A549 (cell line): ENCODE measurements around the gene KLB. TPM values are rescaled to one million over a fixed set of nuclear protein-coding genes. Genes with fewer than 3 reads are reported as not detected.

ENCODE experiments used
- ATAC-seq, 2 experiments: fragments of 200-7000 bp in 1 of 2; fragments of >200 bp in 1 of 2; cut with Nextera tagmentation in 1 of 2; cut with Tn5 transposase in 1 of 2; 3 replicates each; pipeline versions ENCODE4 v1.8.0 to v1.9.1; 2018 to 2020; ENCODE audit warnings: mild to moderate bottlenecking in 1 of 2, moderate library complexity in 1 of 2
- CTCF ChIA-PET: fragments of 300-600 bp; sonication (Branson Sonifier 250); formaldehyde crosslinking; extraction: SDS; loops from one replicate; lab custom pipeline; 2021; ENCODE audit warnings: antibody characterized with exemption, inconsistent platforms; lab: Yijun Ruan, JAX
- POLR2A ChIA-PET: fragments of 350-600 bp; formaldehyde crosslinking; extraction: SDS; loops from one replicate; lab custom pipeline; 2021; ENCODE audit warnings: antibody characterized with exemption, inconsistent platforms; lab: Yijun Ruan, JAX
- DNase-seq, 2 experiments: peaks; one replicate each; pipeline versions ENCODE4 v3.0.0 to v3.0.0-alpha.2; 2011 to 2016; ENCODE audit warnings: low read depth in 1 of 2, low spot score in 1 of 2
- FAIRE-seq: peaks from 2 replicates; lab custom pipeline; 2011; peaks lifted over from hg19 to GRCh38; lab: Jason Lieb, UNC
- H3K27ac ChIP-seq, 2 experiments: fragments of >200 bp; sonication (Bioruptor Twin); formaldehyde crosslinking; 3 replicates each; pipeline ENCODE4 v1.5.1; 2016 to 2017
- H3K4me1 ChIP-seq: fragments of >200 bp; sonication (Bioruptor Twin); formaldehyde crosslinking; 3 replicates; pipeline ENCODE4 v1.6.1; 2016
- H3K4me2 ChIP-seq: fragments of >200 bp; sonication (Bioruptor Twin); formaldehyde crosslinking; 3 replicates; pipeline ENCODE4 v1.6.1; 2016
- H3K4me3 ChIP-seq: fragments of >200 bp; sonication (Bioruptor Twin); formaldehyde crosslinking; 3 replicates; pipeline ENCODE4 v1.5.1; 2016
- H3K9me3 ChIP-seq: fragments of >200 bp; sonication (Bioruptor Twin); formaldehyde crosslinking; 3 replicates; pipeline ENCODE4 v1.6.1; 2016
- BHLHE40 ChIP-seq: IDR thresholded peaks from 2 replicates; pipeline ENCODE4 v1.6.1; 2012; ENCODE audit warnings: low read depth, low read length, inconsistent platforms
- EHF ChIP-seq: fragments of 250-450 bp; sonication (Bioruptor Pico); IDR thresholded peaks from 2 replicates; pipeline ENCODE4 v1.5.0; 2020; ENCODE audit warnings: mild to moderate bottlenecking
- ESRRA ChIP-seq: fragments of 150-350 bp; IDR thresholded peaks from 2 replicates; pipeline ENCODE4 v1.6.1; 2014; ENCODE audit warnings: mild to moderate bottlenecking, low read length, borderline replicate concordance
- FOSB ChIP-seq: fragments of 250-450 bp; sonication (Bioruptor Pico); IDR thresholded peaks from 2 replicates; pipeline ENCODE4 v1.5.0; 2020; ENCODE audit warnings: mild to moderate bottlenecking, moderate library complexity
- FOSL2 ChIP-seq, 2 experiments: fragments of 450-650 bp in 1 of 2; fragments of >200 bp in 1 of 2; sonication (Bioruptor Twin) in 1 of 2; formaldehyde crosslinking; IDR thresholded peaks; 2 replicates each; pipeline versions ENCODE4 v1.5.0 to v1.6.1; 2016 to 2020; ENCODE audit warnings: mild to moderate bottlenecking in 1 of 2, moderate library complexity in 1 of 2
- GATA3 ChIP-seq: IDR thresholded peaks from 2 replicates; pipeline ENCODE4 v1.6.1; 2012; ENCODE audit warnings: borderline replicate concordance
- HEYL ChIP-seq: fragments of 250-450 bp; sonication (Bioruptor Pico); IDR thresholded peaks from 2 replicates; pipeline ENCODE4 v1.8.0; 2021; ENCODE audit warnings: mild to moderate bottlenecking, moderate library complexity
- HOXB5 ChIP-seq: fragments of 250-450 bp; sonication (Bioruptor Pico); IDR thresholded peaks from 2 replicates; pipeline ENCODE4 v1.5.0; 2020; ENCODE audit warnings: mild to moderate bottlenecking, moderate library complexity
- JUN ChIP-seq, 2 experiments: fragments of >200 bp; sonication (Bioruptor Twin); formaldehyde crosslinking; IDR thresholded peaks; 2 replicates in 1 of 2; 3 replicates in 1 of 2; pipeline ENCODE4 v1.6.1; 2016 to 2017
- JUNB ChIP-seq: fragments of >200 bp; sonication (Bioruptor Twin); formaldehyde crosslinking; IDR thresholded peaks from 2 replicates; pipeline ENCODE4 v1.6.1; 2016
- MAZ ChIP-seq: fragments of 150-350 bp; IDR thresholded peaks from 2 replicates; pipeline ENCODE4 v1.6.1; 2014; ENCODE audit warnings: antibody characterized with exemption, low read depth, low read length, borderline replicate concordance
- MYC ChIP-seq: IDR thresholded peaks from 2 replicates; pipeline ENCODE4 v1.6.1; 2012; ENCODE audit warnings: mild to moderate bottlenecking, inconsistent platforms, low read length, improper control_type of control experiment, borderline replicate concordance
- NFE2L2 ChIP-seq: fragments of 150-350 bp; conservative IDR thresholded peaks from 2 replicates; pipeline ENCODE4 v1.6.1; 2014; ENCODE audit warnings: low read length
- NPAS2 ChIP-seq: fragments of 250-450 bp; sonication (Bioruptor Pico); IDR thresholded peaks from 2 replicates; pipeline ENCODE4 v1.8.0; 2022; ENCODE audit warnings: mild to moderate bottlenecking, moderate library complexity, borderline replicate concordance
- NR3C1 ChIP-seq: fragments of >200 bp; sonication (Bioruptor Twin); formaldehyde crosslinking; IDR thresholded peaks from 3 replicates; pipeline ENCODE4 v1.6.1; 2017
- PHF8 ChIP-seq: fragments of 200-600 bp; sonication (generic); IDR thresholded peaks from 2 replicates; pipeline ENCODE4 v1.6.1; 2016; ENCODE audit warnings: low read depth, mild to moderate bottlenecking, antibody characterized with exemption, moderate library complexity, borderline replicate concordance
- RAD21 ChIP-seq, 2 experiments: fragments of >200 bp in 1 of 2; sonication (Bioruptor Twin) in 1 of 2; formaldehyde crosslinking in 1 of 2; IDR thresholded peaks in 1 of 2; conservative IDR thresholded peaks in 1 of 2; 2 replicates in 1 of 2; 3 replicates in 1 of 2; pipeline ENCODE4 v1.6.1; 2012 to 2018; ENCODE audit warnings: inconsistent platforms in 1 of 2
- RCOR1 ChIP-seq: fragments of 150-350 bp; IDR thresholded peaks from 2 replicates; pipeline ENCODE4 v1.6.1; 2014; ENCODE audit warnings: antibody characterized with exemption, low read length, low read depth
- SMC3 ChIP-seq: fragments of >200 bp; sonication (Bioruptor Twin); formaldehyde crosslinking; IDR thresholded peaks from 3 replicates; pipeline ENCODE4 v1.6.1; 2018; ENCODE audit warnings: inconsistent platforms
- SREBF2 ChIP-seq: fragments of 450-650 bp; IDR thresholded peaks from 2 replicates; pipeline ENCODE4 v1.6.1; 2014; ENCODE audit warnings: mild to moderate bottlenecking, moderate library complexity
- TFCP2L1 ChIP-seq: fragments of 250-450 bp; sonication (Bioruptor Pico); IDR thresholded peaks from 2 replicates; pipeline ENCODE4 v1.5.0; 2021; ENCODE audit warnings: mild to moderate bottlenecking
- TP53 ChIP-seq: fragments of 250-450 bp; sonication (Bioruptor Pico); IDR thresholded peaks from 2 replicates; pipeline ENCODE4 v1.5.0; 2021; ENCODE audit warnings: mild to moderate bottlenecking, moderate library complexity
- ZFP36 ChIP-seq: fragments of 450-650 bp; IDR thresholded peaks from 2 replicates; pipeline ENCODE4 v1.6.1; 2014; ENCODE audit warnings: borderline replicate concordance; ENCODE audit not compliant: partially characterized antibody
- WGBS: methylation state at CpG from one replicate; pipeline ENCODE4 v1.1.6; 2017; ENCODE audit errors: missing lambda C conversion rate; 5-methylcytosine and 5-hydroxymethylcytosine counted together
- polyA plus RNA-seq, 4 experiments: library from polyadenylated mRNA; depleted of rRNA in 3 of 4; stranded (reverse); fragments of >200 nt; fragmentation: RNase III in 1 of 4; extraction: RNeasy Plus Mini Kit Qiagen cat#74134 plus additional on column Dnase treatment in 1 of 4; gene quantifications; 2 replicates in 3 of 4; 3 replicates in 1 of 4; pipeline ENCODE4 v1.2.3, GENCODE V29; 2011 to 2017
- TF ChIP-seq, protein P1 (sequence below): fragments of >200 bp; sonication (Bioruptor Twin); formaldehyde crosslinking; IDR thresholded peaks from 2 replicates; pipeline ENCODE4 v1.6.1; 2016
- TF ChIP-seq, protein P2 (sequence below): IDR thresholded peaks from 2 replicates; pipeline ENCODE4 v1.6.1; 2012
- TF ChIP-seq, protein P3 (sequence below): fragments of >200 bp; sonication (Bioruptor Twin); formaldehyde crosslinking; IDR thresholded peaks from 3 replicates; pipeline ENCODE4 v1.6.1; 2016

KLB gene
- polyA plus RNA-seq, 2 of the 4 experiments (the other 2 are of a cell fraction): 0.57 to 0.87 TPM

DNA sequence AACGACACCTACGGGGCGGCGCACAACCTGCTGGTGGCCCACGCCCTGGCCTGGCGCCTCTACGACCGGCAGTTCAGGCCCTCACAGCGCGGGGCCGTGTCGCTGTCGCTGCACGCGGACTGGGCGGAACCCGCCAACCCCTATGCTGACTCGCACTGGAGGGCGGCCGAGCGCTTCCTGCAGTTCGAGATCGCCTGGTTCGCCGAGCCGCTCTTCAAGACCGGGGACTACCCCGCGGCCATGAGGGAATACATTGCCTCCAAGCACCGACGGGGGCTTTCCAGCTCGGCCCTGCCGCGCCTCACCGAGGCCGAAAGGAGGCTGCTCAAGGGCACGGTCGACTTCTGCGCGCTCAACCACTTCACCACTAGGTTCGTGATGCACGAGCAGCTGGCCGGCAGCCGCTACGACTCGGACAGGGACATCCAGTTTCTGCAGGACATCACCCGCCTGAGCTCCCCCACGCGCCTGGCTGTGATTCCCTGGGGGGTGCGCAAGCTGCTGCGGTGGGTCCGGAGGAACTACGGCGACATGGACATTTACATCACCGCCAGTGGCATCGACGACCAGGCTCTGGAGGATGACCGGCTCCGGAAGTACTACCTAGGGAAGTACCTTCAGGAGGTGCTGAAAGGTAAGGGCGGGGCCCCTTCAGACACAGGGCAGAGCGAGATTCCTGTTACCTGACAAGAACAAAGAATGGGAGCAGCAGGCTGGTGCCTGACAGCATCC is 40.3 kb downstream of the KLB start:
- POLR2A ChIA-PET: interaction anchor here (2.6 kb wide), 1 partner anchor 12 kb away, joined by 8 read pairs; the partner anchor contains the start of genes LIAS and RPL9
- no peak for FAIRE-seq
- no peak for DNase-seq
- H3K4me3 ChIP-seq: no peak overlapping the region
- no peak overlapping the region for H3K27ac ChIP-seq
- no peak for TF ChIP-seq ZFP36
- TF ChIP-seq, protein P1, sequence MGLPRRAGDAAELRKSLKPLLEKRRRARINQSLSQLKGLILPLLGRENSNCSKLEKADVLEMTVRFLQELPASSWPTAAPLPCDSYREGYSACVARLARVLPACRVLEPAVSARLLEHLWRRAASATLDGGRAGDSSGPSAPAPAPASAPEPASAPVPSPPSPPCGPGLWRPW: no peak
- TF ChIP-seq SREBF2: no peak
- TF ChIP-seq JUNB: no peak
- no peak for TF ChIP-seq GATA3
- TF ChIP-seq HOXB5 (CRISPR knock-in tag): no peak
- TF ChIP-seq, protein P2, sequence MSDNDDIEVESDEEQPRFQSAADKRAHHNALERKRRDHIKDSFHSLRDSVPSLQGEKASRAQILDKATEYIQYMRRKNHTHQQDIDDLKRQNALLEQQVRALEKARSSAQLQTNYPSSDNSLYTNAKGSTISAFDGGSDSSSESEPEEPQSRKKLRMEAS: no peak
- TF ChIP-seq NPAS2 (CRISPR knock-in tag): no peak
- no peak for TF ChIP-seq PHF8
- no peak for TF ChIP-seq BHLHE40
- no peak for TF ChIP-seq FOSL2 (IDR thresholded peaks at IDR 0.05)
- no peak for TF ChIP-seq FOSL2 (CRISPR knock-in tag; IDR thresholded peaks at IDR 0.05)
- CTCF ChIA-PET: no interaction called here
- 87% methylated on average over 19 of the region's 61 CpGs for WGBS
- H3K4me2 ChIP-seq: no peak overlapping the region
- H3K4me1 ChIP-seq: 0 out of 3 replicates have a peak, but pooled peaks cover 6% of the 10 kb centered on the region
- H3K9me3 ChIP-seq: no peaks in the 10 kb centered on the region
- peak; percentile 30 to 35; a peak in 5 of 6 replicates for ATAC-seq

DNA sequence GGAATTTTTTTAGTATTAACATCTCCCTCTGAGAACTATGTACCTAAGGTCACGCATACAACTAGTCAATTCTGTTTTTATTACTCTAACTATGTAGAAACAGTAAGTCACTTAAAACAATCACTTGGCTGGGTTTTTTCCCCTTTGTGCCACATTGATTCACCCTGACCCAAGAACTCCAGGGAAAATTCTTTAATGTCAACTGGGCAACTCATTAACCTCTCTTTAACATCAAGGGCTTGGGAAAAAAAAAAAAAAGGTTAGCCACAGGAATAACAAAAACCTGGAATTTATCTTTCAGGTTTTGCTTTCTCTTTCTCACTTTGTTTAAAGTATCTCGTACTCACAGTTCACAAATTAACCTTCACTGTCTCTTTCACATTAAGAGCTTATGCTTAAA is 43.9 kb downstream of the KLB start:
- DNase-seq (no peak), FAIRE-seq (no peak), ATAC-seq (no peak)
- WGBS: 83% methylated on average over 2 of the region's 2 CpGs
- no peak for TF ChIP-seq MYC
- no peak for TF ChIP-seq NR3C1
- TF ChIP-seq, protein P1: no peak
- TF ChIP-seq, protein P3, sequence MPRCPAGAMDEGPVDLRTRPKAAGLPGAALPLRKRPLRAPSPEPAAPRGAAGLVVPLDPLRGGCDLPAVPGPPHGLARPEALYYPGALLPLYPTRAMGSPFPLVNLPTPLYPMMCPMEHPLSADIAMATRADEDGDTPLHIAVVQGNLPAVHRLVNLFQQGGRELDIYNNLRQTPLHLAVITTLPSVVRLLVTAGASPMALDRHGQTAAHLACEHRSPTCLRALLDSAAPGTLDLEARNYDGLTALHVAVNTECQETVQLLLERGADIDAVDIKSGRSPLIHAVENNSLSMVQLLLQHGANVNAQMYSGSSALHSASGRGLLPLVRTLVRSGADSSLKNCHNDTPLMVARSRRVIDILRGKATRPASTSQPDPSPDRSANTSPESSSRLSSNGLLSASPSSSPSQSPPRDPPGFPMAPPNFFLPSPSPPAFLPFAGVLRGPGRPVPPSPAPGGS: no peak
- no peak for TF ChIP-seq JUNB
- TF ChIP-seq MAZ: no peak
- TF ChIP-seq, protein P2: no peak
- TF ChIP-seq HOXB5 (CRISPR knock-in tag): no peak
- no peak for TF ChIP-seq RAD21 (conservative IDR thresholded peaks at IDR 0.05 in 1 of 2, IDR thresholded peaks at IDR 0.05 in 1 of 2)
- no peak for TF ChIP-seq FOSB
- no peak for TF ChIP-seq NFE2L2
- no peak for TF ChIP-seq ESRRA
- no peak for TF ChIP-seq BHLHE40
- TF ChIP-seq TP53: no peak
- no peak for TF ChIP-seq EHF (CRISPR knock-in tag)
- no peak for TF ChIP-seq RCOR1
- no peak for TF ChIP-seq JUN (IDR thresholded peaks at IDR 0.05)
- no peak for TF ChIP-seq SMC3
- no peak for TF ChIP-seq HEYL (CRISPR knock-in tag)
- no peak for TF ChIP-seq TFCP2L1
- Histone ChIP-seq H3K4me2 (no peak overlapping the region), H3K4me3 (no peak overlapping the region), H3K27ac (no peak overlapping the region), H3K4me1 (peaks cover 27% of the 10 kb centered on the region; the same call in 2 of the 3 replicates), H3K9me3 (no peaks in the 10 kb centered on the region)
- ChIA-PET POLR2A (interaction anchor here (0.7 to 1.1 kb wide), 2 partner anchors 9 to 23 kb away, joined by 3 to 4 read pairs; partner anchors contain the start of gene LIAS), CTCF (no interaction called here)
